Liver (tissue), 9 donors: ENCODE measurements around the gene PREB. TPM values are rescaled to one million over a fixed set of nuclear protein-coding genes. Genes with fewer than 3 reads are reported as not detected.

Source experiments
- DNase-seq: peaks from one replicate; pipeline ENCODE4 v3.0.0-alpha.2; 2017; ENCODE audit warnings: low spot score
- H3K27ac ChIP-seq, 2 donors: one replicate each; pipeline ENCODE4 v1.7.0; 2013; ENCODE audit warnings: inconsistent platforms in 2 of 2, low read length in 2 of 2, control low read depth in 1 of 2, low read depth in 1 of 2, mild to moderate bottlenecking in 1 of 2
- H3K27me3 ChIP-seq, 4 donors: one replicate each; pipeline versions ENCODE4 v1.6.1 to v1.7.0; 2013; ENCODE audit warnings: low read length in 3 of 4, inconsistent platforms in 1 of 4, mild to moderate bottlenecking in 1 of 4, moderate library complexity in 1 of 4; ENCODE audit not compliant: control insufficient read depth in 4 of 4, insufficient read depth in 4 of 4
- H3K36me3 ChIP-seq, 4 donors: one replicate each; pipeline versions ENCODE4 v1.6.1 to v1.7.0; 2013; ENCODE audit warnings: low read length in 3 of 4, mild to moderate bottlenecking in 3 of 4, low read depth in 1 of 4, moderate library complexity in 1 of 4; ENCODE audit not compliant: control insufficient read depth in 4 of 4, insufficient read depth in 3 of 4
- H3K4me1 ChIP-seq, 4 donors: one replicate each; pipeline versions ENCODE4 v1.6.1 to v1.7.0; 2013; ENCODE audit warnings: low read length in 3 of 4, mild to moderate bottlenecking in 3 of 4, moderate library complexity in 1 of 4; ENCODE audit not compliant: control insufficient read depth in 4 of 4, insufficient read depth in 4 of 4
- H3K4me3 ChIP-seq, 3 donors: one replicate each; pipeline versions ENCODE4 v1.6.1 to v1.7.0; 2013; ENCODE audit warnings: low read length in 3 of 3, control low read depth in 1 of 3, low read depth in 1 of 3, mild to moderate bottlenecking in 1 of 3
- H3K9ac ChIP-seq, 2 donors: one replicate each; pipeline ENCODE4 v1.7.0; 2013; ENCODE audit warnings: low read length in 2 of 2, mild to moderate bottlenecking in 2 of 2, moderate library complexity in 2 of 2, control low read depth in 1 of 2, low read depth in 1 of 2
- H3K9me3 ChIP-seq, 4 donors: one replicate each; pipeline versions ENCODE4 v1.6.1 to v1.7.0; 2013; ENCODE audit warnings: low read length in 3 of 4; ENCODE audit not compliant: control insufficient read depth in 4 of 4
- EGR1 ChIP-seq, 2 donors: IDR thresholded peaks; 2 replicates each; pipeline ENCODE4 v1.6.1; 2016 to 2018; ENCODE audit warnings: antibody characterized with exemption in 2 of 2, low read depth in 2 of 2
- FOXA1 ChIP-seq: IDR thresholded peaks from 2 replicates; pipeline ENCODE4 v1.6.1; 2016; ENCODE audit warnings: antibody characterized with exemption
- FOXA2 ChIP-seq: IDR thresholded peaks from 2 replicates; pipeline ENCODE4 v1.6.1; 2016; ENCODE audit warnings: antibody characterized with exemption
- GABPA ChIP-seq, 2 donors: IDR thresholded peaks in 1 of 2; conservative IDR thresholded peaks in 1 of 2; 2 replicates each; pipeline ENCODE4 v1.6.1; 2016; ENCODE audit warnings: antibody characterized with exemption in 2 of 2, mild to moderate bottlenecking in 1 of 2, moderate library complexity in 1 of 2
- HNF4A ChIP-seq, 2 donors: conservative IDR thresholded peaks; 2 replicates each; pipeline ENCODE4 v1.6.1; 2016; ENCODE audit warnings: antibody characterized with exemption in 2 of 2, mild to moderate bottlenecking in 2 of 2
- HNF4G ChIP-seq: IDR thresholded peaks from 2 replicates; pipeline ENCODE4 v1.6.1; 2016; ENCODE audit warnings: antibody characterized with exemption
- JUND ChIP-seq, 2 donors: IDR thresholded peaks; 2 replicates each; pipeline ENCODE4 v1.6.1; 2016; ENCODE audit warnings: antibody characterized with exemption in 2 of 2
- NR2F2 ChIP-seq: IDR thresholded peaks from 2 replicates; pipeline ENCODE4 v1.6.1; 2016; ENCODE audit warnings: antibody characterized with exemption
- RAD21 ChIP-seq, 2 donors: IDR thresholded peaks; 2 replicates each; pipeline ENCODE4 v1.6.1; 2016; ENCODE audit warnings: antibody characterized with exemption in 2 of 2, mild to moderate bottlenecking in 2 of 2
- RXRA ChIP-seq, 2 donors: IDR thresholded peaks; 2 replicates each; pipeline ENCODE4 v1.6.1; 2017 to 2018; ENCODE audit warnings: antibody characterized with exemption in 2 of 2, mild to moderate bottlenecking in 1 of 2
- SP1 ChIP-seq: IDR thresholded peaks from 2 replicates; pipeline ENCODE4 v1.6.1; 2018; ENCODE audit warnings: antibody characterized with exemption, mild to moderate bottlenecking
- TAF1 ChIP-seq: conservative IDR thresholded peaks from 2 replicates; pipeline ENCODE4 v1.6.1; 2016; ENCODE audit warnings: antibody characterized with exemption, mild to moderate bottlenecking
- YY1 ChIP-seq: IDR thresholded peaks from 2 replicates; pipeline ENCODE4 v1.6.1; 2016; ENCODE audit warnings: antibody characterized with exemption, mild to moderate bottlenecking
- WGBS: extraction: QIAGEN DNeasy Blood & Tissue Kit; methylation state at CpG from one replicate; pipeline ENCODE4 v1.1.7; 2013; 5-methylcytosine and 5-hydroxymethylcytosine counted together
- polyA plus RNA-seq, 2 donors: library from polyadenylated mRNA; stranded (reverse) in 1 of 2; unstranded in 1 of 2; fragments of 200-250 nt in 1 of 2; fragments of >200 nt in 1 of 2; fragmentation: Nextera tagmentation in 1 of 2; extraction: Ambion mirVana in 1 of 2; gene quantifications; one replicate each; pipeline versions ENCODE4 v1.2.1 to v1.2.3, GENCODE V29; 2013 to 2015
- total RNA-seq, 2 donors: library from RNA; depleted of rRNA; stranded (reverse); fragments of >200 nt; gene quantifications; one replicate each; pipeline ENCODE4 v1.2.3, GENCODE V29; 2014
- TF ChIP-seq, protein P1 (sequence below): IDR thresholded peaks from 2 replicates; pipeline ENCODE4 v1.6.1; 2016; ENCODE audit warnings: antibody characterized with exemption
- TF ChIP-seq, protein P2 (sequence below): IDR thresholded peaks from 2 replicates; pipeline ENCODE4 v1.6.1; 2016; ENCODE audit warnings: antibody characterized with exemption
- TF ChIP-seq, protein P3 (sequence below): IDR thresholded peaks from 2 replicates; pipeline ENCODE4 v1.6.1; 2016; ENCODE audit warnings: antibody characterized with exemption, mild to moderate bottlenecking
- TF ChIP-seq, protein P4 (sequence below): IDR thresholded peaks from 2 replicates; pipeline ENCODE4 v1.6.1; 2016; ENCODE audit warnings: antibody characterized with exemption
- TF ChIP-seq, protein P5 (sequence below): fragments of 150-350 bp; IDR thresholded peaks from 2 replicates; pipeline ENCODE4 v1.5.1; 2017; ENCODE audit warnings: improper control_type of control experiment, low read depth, low read length; ENCODE audit not compliant: missing input control
- donor health status: healthy.
- donor health status: healthy.
- donor health status: healthy.
- donor health status: healthy.
- donor health status: healthy.

Gene PREB
- total and polyA plus RNA-seq, 4 donors, result 21.5 to 98.4 (median 60.9) TPM

DNA sequence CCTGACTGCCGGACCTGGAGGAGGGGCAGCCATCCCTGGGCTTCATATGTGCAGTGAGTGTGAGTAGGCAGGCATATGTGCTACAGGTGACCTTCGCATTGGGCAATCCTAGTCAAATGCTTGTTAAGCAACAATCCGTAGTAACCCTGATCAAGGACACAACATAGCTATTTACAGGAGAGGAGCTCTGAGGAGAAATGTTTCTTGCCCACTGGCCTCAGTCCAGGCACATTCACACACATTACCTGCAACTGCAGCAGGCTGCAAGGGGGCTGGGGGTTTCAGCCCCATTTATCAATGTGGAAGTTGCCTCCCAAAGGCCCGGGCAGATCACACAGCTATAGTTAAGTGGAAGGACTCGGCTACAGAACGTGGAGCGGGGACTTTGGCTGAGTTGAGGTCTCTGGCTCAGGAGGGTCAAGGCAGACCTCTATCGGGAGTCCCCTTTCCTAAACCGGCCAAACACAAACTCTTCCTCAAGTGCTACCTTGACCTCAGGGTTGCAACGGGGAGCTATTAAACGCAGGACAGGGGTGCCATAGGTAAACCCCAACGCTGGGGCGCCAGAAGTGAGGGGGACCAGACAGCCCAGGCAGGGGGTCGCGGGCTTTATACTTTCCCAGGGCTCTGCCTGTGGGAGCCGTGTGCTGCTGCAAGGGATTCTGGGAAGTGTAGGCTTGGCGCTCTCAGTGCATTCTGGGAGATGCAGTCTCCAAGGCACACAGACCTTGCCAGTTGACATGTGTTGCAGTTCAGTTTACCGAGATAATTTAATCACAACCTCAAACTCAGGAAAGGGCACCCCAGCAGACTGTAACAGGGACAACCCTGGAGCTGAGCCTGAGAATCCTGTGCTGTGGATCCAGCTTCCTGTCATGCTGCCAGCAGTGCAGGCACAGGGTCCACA, 38.4 kb downstream of the PREB start:
- Histone ChIP-seq H3K27me3 (no peaks in the 10 kb centered on the region), H3K36me3 (peaks cover 8 to 30% (median 21%) of the 10 kb centered on the region in 4 donors), H3K9me3 (no peaks in the 10 kb centered on the region), H3K4me1 (peaks cover 22 to 72% (median 63%) of the 10 kb centered on the region in 4 donors), H3K9ac (peak overlapping the region; percentile 44 to 45), H3K27ac (peak overlapping the region; percentile 82 to 87), H3K4me3 (peak overlapping the region; percentile 8 to 27 (median 18))
- peak; percentile 69 for DNase-seq
- WGBS, result 17% methylated on average over 18 of the region's 18 CpGs
- TF ChIP-seq, protein P1, sequence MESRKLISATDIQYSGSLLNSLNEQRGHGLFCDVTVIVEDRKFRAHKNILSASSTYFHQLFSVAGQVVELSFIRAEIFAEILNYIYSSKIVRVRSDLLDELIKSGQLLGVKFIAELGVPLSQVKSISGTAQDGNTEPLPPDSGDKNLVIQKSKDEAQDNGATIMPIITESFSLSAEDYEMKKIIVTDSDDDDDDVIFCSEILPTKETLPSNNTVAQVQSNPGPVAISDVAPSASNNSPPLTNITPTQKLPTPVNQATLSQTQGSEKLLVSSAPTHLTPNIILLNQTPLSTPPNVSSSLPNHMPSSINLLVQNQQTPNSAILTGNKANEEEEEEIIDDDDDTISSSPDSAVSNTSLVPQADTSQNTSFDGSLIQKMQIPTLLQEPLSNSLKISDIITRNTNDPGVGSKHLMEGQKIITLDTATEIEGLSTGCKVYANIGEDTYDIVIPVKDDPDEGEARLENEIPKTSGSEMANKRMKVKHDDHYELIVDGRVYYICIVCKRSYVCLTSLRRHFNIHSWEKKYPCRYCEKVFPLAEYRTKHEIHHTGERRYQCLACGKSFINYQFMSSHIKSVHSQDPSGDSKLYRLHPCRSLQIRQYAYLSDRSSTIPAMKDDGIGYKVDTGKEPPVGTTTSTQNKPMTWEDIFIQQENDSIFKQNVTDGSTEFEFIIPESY, result peak; percentile 92
- TF ChIP-seq, protein P2, sequence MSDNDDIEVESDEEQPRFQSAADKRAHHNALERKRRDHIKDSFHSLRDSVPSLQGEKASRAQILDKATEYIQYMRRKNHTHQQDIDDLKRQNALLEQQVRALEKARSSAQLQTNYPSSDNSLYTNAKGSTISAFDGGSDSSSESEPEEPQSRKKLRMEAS, result peak; percentile 82
- TF ChIP-seq FOXA2 (peak; percentile 80), RAD21 (IDR thresholded peaks at IDR 0.05) (peak; percentile 42 to 56), SP1 (peak; percentile 89), FOXA1 (peak; percentile 64), NR2F2 (peak; percentile 41), RXRA (IDR thresholded peaks at IDR 0.05) (peak; percentile 90 to 96), JUND (IDR thresholded peaks at IDR 0.05) (peak in 1 of 2 donors; percentile 81), TAF1 (peak; percentile 30), YY1 (peak; percentile 95), GABPA (IDR thresholded peaks at IDR 0.05 in 1 of 2, conservative IDR thresholded peaks at IDR 0.05 in 1 of 2) (no peak), HNF4A (conservative IDR thresholded peaks at IDR 0.05) (peak; percentile 83 to 90), HNF4G (peak; percentile 56), EGR1 (IDR thresholded peaks at IDR 0.05; ENCODE audit: low read depth in 2 of 2) (peak in 1 of 2 donors; percentile 19)
- TF ChIP-seq, protein P3, sequence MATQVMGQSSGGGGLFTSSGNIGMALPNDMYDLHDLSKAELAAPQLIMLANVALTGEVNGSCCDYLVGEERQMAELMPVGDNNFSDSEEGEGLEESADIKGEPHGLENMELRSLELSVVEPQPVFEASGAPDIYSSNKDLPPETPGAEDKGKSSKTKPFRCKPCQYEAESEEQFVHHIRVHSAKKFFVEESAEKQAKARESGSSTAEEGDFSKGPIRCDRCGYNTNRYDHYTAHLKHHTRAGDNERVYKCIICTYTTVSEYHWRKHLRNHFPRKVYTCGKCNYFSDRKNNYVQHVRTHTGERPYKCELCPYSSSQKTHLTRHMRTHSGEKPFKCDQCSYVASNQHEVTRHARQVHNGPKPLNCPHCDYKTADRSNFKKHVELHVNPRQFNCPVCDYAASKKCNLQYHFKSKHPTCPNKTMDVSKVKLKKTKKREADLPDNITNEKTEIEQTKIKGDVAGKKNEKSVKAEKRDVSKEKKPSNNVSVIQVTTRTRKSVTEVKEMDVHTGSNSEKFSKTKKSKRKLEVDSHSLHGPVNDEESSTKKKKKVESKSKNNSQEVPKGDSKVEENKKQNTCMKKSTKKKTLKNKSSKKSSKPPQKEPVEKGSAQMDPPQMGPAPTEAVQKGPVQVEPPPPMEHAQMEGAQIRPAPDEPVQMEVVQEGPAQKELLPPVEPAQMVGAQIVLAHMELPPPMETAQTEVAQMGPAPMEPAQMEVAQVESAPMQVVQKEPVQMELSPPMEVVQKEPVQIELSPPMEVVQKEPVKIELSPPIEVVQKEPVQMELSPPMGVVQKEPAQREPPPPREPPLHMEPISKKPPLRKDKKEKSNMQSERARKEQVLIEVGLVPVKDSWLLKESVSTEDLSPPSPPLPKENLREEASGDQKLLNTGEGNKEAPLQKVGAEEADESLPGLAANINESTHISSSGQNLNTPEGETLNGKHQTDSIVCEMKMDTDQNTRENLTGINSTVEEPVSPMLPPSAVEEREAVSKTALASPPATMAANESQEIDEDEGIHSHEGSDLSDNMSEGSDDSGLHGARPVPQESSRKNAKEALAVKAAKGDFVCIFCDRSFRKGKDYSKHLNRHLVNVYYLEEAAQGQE, result peak; percentile 49
- TF ChIP-seq, protein P4, sequence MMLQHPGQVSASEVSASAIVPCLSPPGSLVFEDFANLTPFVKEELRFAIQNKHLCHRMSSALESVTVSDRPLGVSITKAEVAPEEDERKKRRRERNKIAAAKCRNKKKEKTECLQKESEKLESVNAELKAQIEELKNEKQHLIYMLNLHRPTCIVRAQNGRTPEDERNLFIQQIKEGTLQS, result peak; percentile 64
- TF ChIP-seq, protein P5, sequence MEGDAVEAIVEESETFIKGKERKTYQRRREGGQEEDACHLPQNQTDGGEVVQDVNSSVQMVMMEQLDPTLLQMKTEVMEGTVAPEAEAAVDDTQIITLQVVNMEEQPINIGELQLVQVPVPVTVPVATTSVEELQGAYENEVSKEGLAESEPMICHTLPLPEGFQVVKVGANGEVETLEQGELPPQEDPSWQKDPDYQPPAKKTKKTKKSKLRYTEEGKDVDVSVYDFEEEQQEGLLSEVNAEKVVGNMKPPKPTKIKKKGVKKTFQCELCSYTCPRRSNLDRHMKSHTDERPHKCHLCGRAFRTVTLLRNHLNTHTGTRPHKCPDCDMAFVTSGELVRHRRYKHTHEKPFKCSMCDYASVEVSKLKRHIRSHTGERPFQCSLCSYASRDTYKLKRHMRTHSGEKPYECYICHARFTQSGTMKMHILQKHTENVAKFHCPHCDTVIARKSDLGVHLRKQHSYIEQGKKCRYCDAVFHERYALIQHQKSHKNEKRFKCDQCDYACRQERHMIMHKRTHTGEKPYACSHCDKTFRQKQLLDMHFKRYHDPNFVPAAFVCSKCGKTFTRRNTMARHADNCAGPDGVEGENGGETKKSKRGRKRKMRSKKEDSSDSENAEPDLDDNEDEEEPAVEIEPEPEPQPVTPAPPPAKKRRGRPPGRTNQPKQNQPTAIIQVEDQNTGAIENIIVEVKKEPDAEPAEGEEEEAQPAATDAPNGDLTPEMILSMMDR, result no peak
